Adrenal gland (tissue), 12 donors: ENCODE results near the gene MDM1. TPM values are rescaled to one million over a fixed set of nuclear protein-coding genes. Genes with fewer than 3 reads are reported as not detected.
A peak's percentile ranks its signal among the peaks of the same experiment; 100 is the strongest.

Experiments
- DNase-seq, 7 donors: peaks; one replicate each; pipeline ENCODE4 v3.0.0-alpha.2; 2019 to 2020
- H3K27ac ChIP-seq, 5 donors: fragments of 200-600 bp; sonication (generic) in 4 of 5; 1 replicate in 3 of 5; 2 replicates in 2 of 5; pipeline versions ENCODE4 v1.5.1 to v1.8.0; 2016 to 2020; ENCODE audit warnings: mild to moderate bottlenecking in 1 of 5
- H3K27me3 ChIP-seq: fragments of 200-600 bp; 2 replicates; pipeline ENCODE4 v1.8.0; 2021
- H3K36me3 ChIP-seq, 2 donors: fragments of 200-600 bp; replicated peaks in 1 of 2; 1 replicate in 1 of 2; 2 replicates in 1 of 2; pipeline versions ENCODE4 v1.5.1 to v1.8.0; 2018 to 2022
- H3K4me1 ChIP-seq, 2 donors: fragments of 200-600 bp; replicated peaks in 1 of 2; 1 replicate in 1 of 2; 2 replicates in 1 of 2; pipeline versions ENCODE4 v1.5.1 to v1.8.0; 2018 to 2021
- H3K4me3 ChIP-seq, 4 donors: fragments of 200-600 bp; sonication (generic) in 3 of 4; one replicate each; pipeline ENCODE4 v1.5.1; 2016 to 2018
- H3K9me3 ChIP-seq, 3 donors: fragments of 200-600 bp; sonication (generic) in 1 of 3; replicated peaks in 1 of 3; 1 replicate in 2 of 3; 2 replicates in 1 of 3; pipeline versions ENCODE4 v1.5.1 to v1.8.0; 2016 to 2021
- CTCF ChIP-seq, 6 experiments: fragments of 450-650 bp in 4 of 6; fragments of 200-600 bp in 2 of 6; sonication (generic) in 1 of 6; IDR thresholded peaks; 1 replicate in 5 of 6; 2 replicates in 1 of 6; pipeline versions ENCODE4 v1.5.1 to v1.8.0; 2016 to 2021; ENCODE audit warnings: antibody characterized with exemption in 6 of 6, mild to moderate bottlenecking in 2 of 6, moderate library complexity in 1 of 6
- POLR2A ChIP-seq, 2 donors: fragments of 450-650 bp; IDR thresholded peaks; one replicate each; pipeline ENCODE4 v1.6.1; 2017; ENCODE audit warnings: antibody characterized with exemption in 2 of 2, mild to moderate bottlenecking in 2 of 2, moderate library complexity in 1 of 2
- WGBS, 4 donors: extraction: QIAGEN DNeasy Blood & Tissue Kit in 2 of 4; methylation state at CpG; one replicate each; pipeline versions ENCODE4 v1.1.5 to v1.1.7; 2013 to 2017; 5-methylcytosine and 5-hydroxymethylcytosine counted together
- intact Hi-C, 2 donors: fragments of 100-400 bp; cut with DNase I; formaldehyde crosslinking; loops; one replicate each; pipeline versions ENCODE4 v1.14.1 to v1.15.0; 2022 to 2023
- polyA plus RNA-seq, 3 donors: library from polyadenylated mRNA; stranded (reverse); fragments of 200-250 nt in 2 of 3; fragments of 350-450 nt in 1 of 3; fragmentation: Illumina TruSeq in 1 of 3; extraction: RNeasy Lipid Tissue Mini Kit (QIAGEN cat#74804) in 1 of 3; gene quantifications; one replicate each; pipeline ENCODE4 v1.2.3, GENCODE V29; 2013 to 2014
- total RNA-seq, 9 donors: library from RNA; depleted of rRNA in 4 of 9; stranded (reverse); fragments of >200 nt in 4 of 9; fragments of 120-200 nt in 1 of 9; fragmentation: NEBNext Ultra II Directional in 1 of 9; extraction: Animal tissue kit (Norgen Biotek cat#: 25700) in 1 of 9; gene quantifications; one replicate each; pipeline versions ENCODE4 v1.1.0 to v1.2.4, GENCODE V29; 2013 to 2023
- donor health status: healthy with polysubstance abuse.
- donor health status: Bipolar disorder and iron deficiency.
- donor health status: DM: yes; HTN: yes; CAD: no.
- donor health status: DM: no; HTN: no; CAD: no.
- donor health status: DM: no; HTN: no; CAD: no.
- donor health status: DM: yes; HTN: yes; CAD: no.

Gene MDM1
- total and polyA plus RNA-seq, 12 donors = 6.5 to 19.4 (median 10.5) TPM

GRCh38 chr12:68342966-68343365, 10.8 kb upstream of the MDM1 start:
- Histone ChIP-seq H3K27ac (no peak overlapping the region), H3K9me3 (no peaks in the 10 kb centered on the region), H3K27me3 (no peaks in the 10 kb centered on the region), H3K36me3 (no peaks in the 10 kb centered on the region), H3K4me1 (no peaks in the 10 kb centered on the region), H3K4me3 (no peak overlapping the region)
- DNase-seq = no peak
- intact Hi-C loops = no loop called here
- WGBS, 4 donors = 60 to 72% (median 63%) methylated on average over 3 of the region's 3 CpGs
- TF ChIP-seq CTCF (IDR thresholded peaks at IDR 0.05) = no peak
- TF ChIP-seq POLR2A (IDR thresholded peaks at IDR 0.05) = no peak

- 82 to 92% (median 83%) methylated on average over 2 of the region's 2 CpGs for WGBS, 4 donors
- H3K27ac ChIP-seq = no peak overlapping the region
- intact Hi-C loops = no loop called here
- H3K27me3 ChIP-seq = no peaks in the 10 kb centered on the region
- H3K4me3 ChIP-seq = no peak overlapping the region
- TF ChIP-seq POLR2A (IDR thresholded peaks at IDR 0.05) = no peak
- TF ChIP-seq CTCF (IDR thresholded peaks at IDR 0.05) = no peak
- H3K36me3 ChIP-seq = no peaks in the 10 kb centered on the region
- H3K9me3 ChIP-seq = no peaks in the 10 kb centered on the region
- no peak for DNase-seq
- peaks cover 1 to 5% of the 10 kb centered on the region in 2 donors for H3K4me1 ChIP-seq
These were observed 9.7 kb upstream of the MDM1 start for GRCh38 chr12:68341822-68342221.

- intact Hi-C loops = no loop called here
- Histone ChIP-seq H3K27me3 (no peaks in the 10 kb centered on the region), H3K4me3 (no peak overlapping the region), H3K36me3 (no peaks in the 10 kb centered on the region), H3K27ac (no peak overlapping the region), H3K9me3 (no peaks in the 10 kb centered on the region), H3K4me1 (peaks cover 5 to 10% of the 10 kb centered on the region in 2 donors)
- TF ChIP-seq POLR2A (IDR thresholded peaks at IDR 0.05) (no peak), CTCF (IDR thresholded peaks at IDR 0.05) (no peak)
- WGBS, 4 donors = 56 to 64% (median 58%) methylated on average over 7 to 8 of the region's 8 CpGs
- no peak for DNase-seq
These were observed 8.5 kb upstream of the MDM1 start for GRCh38 chr12:68340404-68341270.

DNA sequence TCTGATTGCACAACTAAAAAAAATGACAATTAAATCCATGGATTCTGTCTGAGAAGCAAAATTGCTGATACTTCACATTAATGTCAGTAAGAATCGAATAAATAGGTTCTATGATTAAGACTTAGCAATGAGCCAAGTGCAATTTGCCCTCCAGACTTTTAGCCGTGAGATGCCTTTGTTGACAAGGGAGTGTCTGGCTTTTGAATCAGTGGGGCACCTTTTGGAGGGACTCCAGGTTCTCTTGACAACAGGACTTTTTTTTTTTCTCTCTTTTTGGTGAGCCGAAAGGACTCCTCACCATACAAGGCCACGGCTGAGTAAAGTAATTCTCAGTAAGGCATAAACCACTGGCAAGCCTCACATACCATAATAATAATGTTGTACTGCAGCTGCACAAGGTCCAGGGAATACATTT, 4.7 kb upstream of the MDM1 start:
- no peaks in the 10 kb centered on the region for H3K27me3 ChIP-seq
- H3K4me3 ChIP-seq = no peak overlapping the region
- 29 to 39% (median 34%) methylated on average over 4 of the region's 4 CpGs for WGBS, 4 donors
- no peaks in the 10 kb centered on the region for H3K9me3 ChIP-seq
- peaks cover 5 to 13% of the 10 kb centered on the region in 2 donors for H3K4me1 ChIP-seq
- no peak overlapping the region for H3K27ac ChIP-seq
- TF ChIP-seq CTCF (IDR thresholded peaks at IDR 0.05) (no peak), POLR2A (IDR thresholded peaks at IDR 0.05) (no peak)
- intact Hi-C loops = no loop called here
- no peaks in the 10 kb centered on the region for H3K36me3 ChIP-seq
- peak; percentile 25 to 71 (median 50) for DNase-seq
